Osteocyte (in vitro differentiated cells): ENCODE measurements around the gene NKAIN2. TPM values are rescaled to one million over a fixed set of nuclear protein-coding genes. Genes with fewer than 3 reads are reported as not detected.
A peak's percentile ranks its signal among the peaks of the same experiment; 100 is the strongest.
"Not testable (repeated sequence)": the region's sequence is repeated elsewhere in the genome, so short reads cannot be mapped to it uniquely, and the experiment has no call there.

Experiments
- DNase-seq: peaks from one replicate; pipeline ENCODE4 v3.0.0; 2021; ENCODE audit warnings: mixed read lengths; ENCODE audit not compliant: unreplicated experiment; ENCODE audit errors: extremely low spot score
- H3K27ac Mint-ChIP-seq: one replicate; pipeline ENCODE4 v1.8.0; 2021; ENCODE audit warnings: mild to moderate bottlenecking, mixed read lengths; ENCODE audit not compliant: unreplicated experiment
- H3K27me3 Mint-ChIP-seq: one replicate; pipeline ENCODE4 v1.8.0; 2021; ENCODE audit warnings: mixed read lengths; ENCODE audit not compliant: unreplicated experiment
- H3K36me3 Mint-ChIP-seq: one replicate; pipeline ENCODE4 v1.8.0; 2021; ENCODE audit warnings: mixed read lengths; ENCODE audit not compliant: unreplicated experiment
- H3K4me1 Mint-ChIP-seq: one replicate; pipeline ENCODE4 v1.8.0; 2021; ENCODE audit warnings: mixed read lengths; ENCODE audit not compliant: unreplicated experiment
- H3K4me3 Mint-ChIP-seq: one replicate; pipeline ENCODE4 v1.8.0; 2021; ENCODE audit warnings: mild to moderate bottlenecking, moderate library complexity, mixed read lengths; ENCODE audit not compliant: unreplicated experiment
- H3K9me3 Mint-ChIP-seq: one replicate; pipeline ENCODE4 v1.8.0; 2021; ENCODE audit warnings: mixed read lengths; ENCODE audit not compliant: unreplicated experiment
- total RNA-seq: library from RNA; stranded (reverse); gene quantifications from 2 replicates; pipeline ENCODE4 v1.2.1, GENCODE V29; 2021
- TF ChIP-seq, protein P1 (sequence below): fragments of 200-600 bp; sonication (generic); IDR thresholded peaks from 2 replicates; pipeline ENCODE4 v1.5.0; 2021; ENCODE audit warnings: antibody characterized with exemption, mild to moderate bottlenecking, moderate library complexity

NKAIN2 gene
- total RNA-seq, 1 donor from 2014 or later: 17.8 TPM

DNA sequence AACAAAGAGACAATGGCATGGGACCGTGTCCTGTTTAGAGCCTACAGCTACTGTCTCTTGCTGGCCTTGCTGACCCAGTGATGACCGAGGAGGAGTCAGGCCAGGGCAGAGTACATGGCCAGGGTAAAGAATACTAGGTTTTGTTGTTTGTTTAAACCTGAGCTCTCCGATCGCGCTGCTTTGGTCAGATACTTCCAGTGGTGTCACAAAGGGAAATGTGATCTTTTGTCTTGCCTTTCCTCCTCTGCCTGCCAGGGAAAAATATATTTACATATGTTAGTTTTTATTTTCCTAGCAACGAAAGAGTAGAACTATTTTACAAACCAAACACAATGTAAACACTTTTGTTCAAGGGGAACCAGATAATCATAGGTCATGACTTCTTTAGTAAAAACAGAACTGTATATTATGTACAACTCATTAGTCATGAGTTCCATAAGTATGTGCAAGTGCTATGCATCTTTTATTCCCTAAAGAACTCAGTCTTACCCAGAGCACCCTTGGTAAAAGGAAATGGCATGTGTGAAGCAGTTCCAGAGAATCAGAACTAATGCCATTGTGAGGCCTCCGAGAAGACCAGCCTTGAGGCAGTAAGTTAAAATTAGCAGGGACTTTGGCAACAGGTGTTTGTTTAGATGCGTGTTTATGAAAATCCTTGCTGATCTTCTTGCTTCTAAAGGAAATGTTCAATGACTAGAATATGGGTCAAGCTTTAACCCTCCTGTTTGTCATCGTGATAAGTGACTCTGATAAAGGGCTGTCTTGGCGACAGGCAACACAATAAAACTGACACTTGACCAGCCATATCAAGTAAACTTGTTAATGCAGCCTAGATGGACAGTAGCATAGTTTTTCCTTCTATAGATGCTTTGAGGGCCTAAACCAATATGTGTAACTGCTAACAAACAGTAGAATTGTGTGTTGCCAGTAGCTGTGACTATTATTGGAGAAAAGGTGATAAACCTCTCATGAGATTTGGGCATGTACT is 204.6 kb downstream of the NKAIN2 start:
- no peaks in the 10 kb centered on the region for H3K27me3 Mint-ChIP-seq
- no peaks in the 10 kb centered on the region for H3K36me3 Mint-ChIP-seq
- DNase-seq: no peak
- peaks cover 5% of the 10 kb centered on the region for H3K9me3 Mint-ChIP-seq
- TF ChIP-seq, protein P1, sequence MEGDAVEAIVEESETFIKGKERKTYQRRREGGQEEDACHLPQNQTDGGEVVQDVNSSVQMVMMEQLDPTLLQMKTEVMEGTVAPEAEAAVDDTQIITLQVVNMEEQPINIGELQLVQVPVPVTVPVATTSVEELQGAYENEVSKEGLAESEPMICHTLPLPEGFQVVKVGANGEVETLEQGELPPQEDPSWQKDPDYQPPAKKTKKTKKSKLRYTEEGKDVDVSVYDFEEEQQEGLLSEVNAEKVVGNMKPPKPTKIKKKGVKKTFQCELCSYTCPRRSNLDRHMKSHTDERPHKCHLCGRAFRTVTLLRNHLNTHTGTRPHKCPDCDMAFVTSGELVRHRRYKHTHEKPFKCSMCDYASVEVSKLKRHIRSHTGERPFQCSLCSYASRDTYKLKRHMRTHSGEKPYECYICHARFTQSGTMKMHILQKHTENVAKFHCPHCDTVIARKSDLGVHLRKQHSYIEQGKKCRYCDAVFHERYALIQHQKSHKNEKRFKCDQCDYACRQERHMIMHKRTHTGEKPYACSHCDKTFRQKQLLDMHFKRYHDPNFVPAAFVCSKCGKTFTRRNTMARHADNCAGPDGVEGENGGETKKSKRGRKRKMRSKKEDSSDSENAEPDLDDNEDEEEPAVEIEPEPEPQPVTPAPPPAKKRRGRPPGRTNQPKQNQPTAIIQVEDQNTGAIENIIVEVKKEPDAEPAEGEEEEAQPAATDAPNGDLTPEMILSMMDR: no peak
- H3K27ac Mint-ChIP-seq: peak overlapping the region; percentile 12
- H3K4me1 Mint-ChIP-seq: peaks cover 12% of the 10 kb centered on the region
- no peak overlapping the region for H3K4me3 Mint-ChIP-seq

DNA sequence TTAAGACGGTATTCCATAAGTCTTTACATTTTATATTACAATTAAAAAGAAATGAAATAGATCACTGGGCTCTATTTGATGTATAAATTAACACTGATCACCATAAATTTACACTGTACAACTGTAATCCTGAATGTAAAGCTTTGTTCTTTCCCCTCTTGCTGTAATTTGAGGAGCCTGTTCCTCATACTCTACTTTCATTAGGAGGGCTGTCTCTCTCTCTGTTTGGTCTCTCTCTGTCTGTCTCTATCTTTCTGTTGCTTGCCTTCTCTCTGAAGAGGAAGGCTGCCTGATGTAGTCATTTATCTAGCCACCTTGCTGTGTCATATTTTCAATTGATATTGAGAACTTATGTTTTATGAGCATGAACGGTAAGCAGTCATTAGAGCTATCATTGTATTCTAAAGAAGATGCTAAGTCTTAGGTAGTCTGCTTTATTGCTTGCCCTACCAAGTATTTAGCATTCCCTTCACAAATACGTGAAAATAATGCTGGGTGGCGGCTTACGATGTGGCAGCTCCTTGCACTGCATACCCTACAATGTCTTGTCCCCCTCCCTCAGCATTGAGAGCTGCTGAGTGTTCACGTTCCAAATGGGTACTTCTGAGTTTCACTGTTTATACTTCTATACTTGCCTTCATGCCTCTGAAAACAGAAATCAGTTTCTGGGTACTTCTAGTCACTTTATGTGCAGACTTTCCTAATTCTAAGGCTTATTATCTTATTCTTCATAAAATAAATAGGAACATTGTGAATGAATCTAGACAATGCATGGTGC is 205.5 kb downstream of the NKAIN2 start:
- Mint-ChIP-seq H3K4me3 (no peak overlapping the region), H3K27ac (no peak overlapping the region), H3K4me1 (peaks cover 12% of the 10 kb centered on the region), H3K36me3 (no peaks in the 10 kb centered on the region), H3K9me3 (peaks cover 6% of the 10 kb centered on the region), H3K27me3 (no peaks in the 10 kb centered on the region)
- TF ChIP-seq, protein P1: no peak
- no peak for DNase-seq

DNA sequence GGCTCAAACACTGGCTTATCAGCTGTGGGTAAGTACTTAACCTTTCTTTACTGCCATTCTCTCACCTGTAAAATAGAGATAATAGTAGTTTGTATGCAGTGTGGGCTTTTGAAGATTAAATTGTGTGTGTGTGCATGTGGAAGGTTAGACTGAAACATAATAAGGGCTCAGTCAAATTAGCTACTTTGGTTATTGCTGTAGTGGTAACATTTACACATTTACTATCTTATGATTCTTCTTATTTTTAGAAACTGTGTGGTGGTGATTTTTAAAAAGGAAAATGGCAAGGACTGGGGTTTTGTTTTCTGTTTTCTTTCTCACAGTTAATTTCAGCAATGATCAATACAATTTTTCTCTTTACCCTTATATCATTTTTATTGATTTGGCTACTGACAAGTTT is 206.9 kb downstream of the NKAIN2 start:
- peaks cover 12% of the 10 kb centered on the region for H3K4me1 Mint-ChIP-seq
- peaks cover 6% of the 10 kb centered on the region for H3K9me3 Mint-ChIP-seq
- no peak overlapping the region for H3K27ac Mint-ChIP-seq
- TF ChIP-seq, protein P1: no peak
- H3K27me3 Mint-ChIP-seq: no peaks in the 10 kb centered on the region
- no peaks in the 10 kb centered on the region for H3K36me3 Mint-ChIP-seq
- no peak overlapping the region for H3K4me3 Mint-ChIP-seq
- no peak for DNase-seq

DNA sequence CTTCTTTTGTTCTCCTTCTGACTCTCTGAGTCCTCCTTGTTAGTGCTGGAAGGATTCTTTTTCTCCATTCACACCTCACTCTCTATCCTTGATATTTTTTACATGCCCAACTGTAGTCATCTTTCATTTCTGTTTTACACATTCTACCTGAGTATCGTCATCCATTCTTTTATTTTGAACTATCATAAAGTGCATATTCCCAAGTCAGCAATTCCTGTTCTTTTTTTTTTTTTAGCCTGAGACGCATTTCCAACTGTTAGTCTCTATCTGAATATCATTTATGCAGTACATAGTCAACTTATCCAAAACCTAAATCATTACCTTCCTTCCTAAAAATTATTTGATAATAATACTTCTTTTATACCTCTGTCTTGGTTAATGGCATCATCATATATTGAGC is 207.5 kb downstream of the NKAIN2 start:
- no peak overlapping the region for H3K27ac Mint-ChIP-seq
- no peaks in the 10 kb centered on the region for H3K27me3 Mint-ChIP-seq
- peaks cover 6% of the 10 kb centered on the region for H3K9me3 Mint-ChIP-seq
- H3K4me3 Mint-ChIP-seq: no peak overlapping the region
- H3K36me3 Mint-ChIP-seq: no peaks in the 10 kb centered on the region
- H3K4me1 Mint-ChIP-seq: peaks cover 12% of the 10 kb centered on the region
- DNase-seq: no peak
- TF ChIP-seq, protein P1: no peak

DNA sequence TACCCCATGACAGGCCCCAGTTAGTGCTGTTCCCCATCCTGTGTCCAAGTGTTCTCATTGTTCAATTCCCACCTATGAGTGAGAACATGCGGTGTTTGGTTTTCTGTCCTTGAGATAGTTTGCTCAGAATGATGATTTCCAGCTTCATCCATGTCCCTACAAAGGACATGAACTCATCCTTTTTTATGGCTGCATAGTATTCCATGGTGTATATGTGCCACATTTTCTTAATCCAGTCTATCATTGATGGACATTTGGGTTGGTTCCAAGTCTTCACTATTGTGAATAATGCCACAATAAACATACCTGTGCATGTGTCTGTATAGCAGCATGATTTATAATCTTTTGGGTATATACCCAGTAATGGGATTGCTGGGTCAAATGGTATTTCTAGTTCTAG is 218.4 kb downstream of the NKAIN2 start:
- not testable (repeated sequence) for H3K4me1 Mint-ChIP-seq, H3K27ac Mint-ChIP-seq, H3K27me3 Mint-ChIP-seq, H3K9me3 Mint-ChIP-seq, H3K4me3 Mint-ChIP-seq, H3K36me3 Mint-ChIP-seq, DNase-seq
